Central memory CD4-positive, alpha-beta T cell (primary cell): ENCODE measurements around the gene MMP7.
"Not testable (repeated sequence)": the region's sequence is repeated elsewhere in the genome, so short reads cannot be mapped to it uniquely, and the experiment has no call there.

ENCODE experiments used
- DNase-seq: peaks from one replicate; pipeline ENCODE4 v3.0.0; 2022

MMP7 gene

GRCh38 chr11:102538932-102539331 lies 8.4 kb upstream of the MMP7 start:
- DNase-seq: no peak

DNA sequence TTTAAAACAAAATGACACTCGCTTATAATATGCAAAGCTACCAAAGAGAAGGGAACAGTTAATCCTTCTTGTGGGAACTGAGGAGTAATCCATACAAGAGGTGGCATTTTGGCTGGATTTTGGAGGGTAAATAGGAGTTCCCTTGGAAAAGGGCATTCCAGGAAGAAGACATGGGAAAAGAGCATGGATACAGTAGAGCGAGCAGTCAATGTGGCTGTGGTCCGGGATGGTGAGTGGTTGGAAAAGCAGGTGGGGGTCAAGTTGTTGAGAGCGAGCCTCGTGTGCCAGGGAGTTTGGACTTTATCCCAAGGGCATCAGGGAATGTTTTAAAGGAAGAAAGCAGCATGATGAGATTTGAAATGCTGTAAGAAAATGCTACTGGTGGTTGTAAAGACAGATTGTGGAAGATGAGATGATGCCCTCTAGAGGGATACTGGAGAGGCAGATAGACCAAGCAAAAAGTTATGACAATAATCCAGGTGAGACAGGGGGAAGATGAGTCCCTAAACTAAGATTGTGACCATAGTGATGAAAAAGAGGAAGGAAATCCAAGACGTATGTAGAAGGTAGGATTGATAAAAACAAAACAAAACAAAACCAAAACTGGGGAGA lies 3.8 kb upstream of the MMP7 start:
- DNase-seq: no peak

DNA sequence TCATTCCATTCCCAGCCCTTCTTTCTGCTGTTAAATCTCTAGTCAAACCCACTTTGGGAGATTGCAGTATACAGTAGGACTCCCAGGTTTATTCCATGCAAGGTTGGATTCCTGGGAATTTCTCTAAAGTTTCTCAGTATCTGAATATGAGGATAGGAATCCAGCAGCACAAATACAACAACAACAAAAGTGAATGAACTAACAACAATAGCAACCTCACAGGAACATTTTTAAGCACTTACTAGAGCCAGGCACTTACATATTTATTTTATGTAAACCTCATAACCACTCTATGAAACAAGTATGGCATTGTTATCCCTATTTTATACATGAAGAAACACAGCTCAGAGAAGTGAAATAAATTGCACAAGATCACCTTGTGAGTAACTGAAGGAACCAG lies 1.9 kb downstream of the MMP7 start:
- no peak for DNase-seq

- no peak for DNase-seq
These were observed 2.9 kb downstream of the MMP7 start for GRCh38 chr11:102527684-102528083.

DNA sequence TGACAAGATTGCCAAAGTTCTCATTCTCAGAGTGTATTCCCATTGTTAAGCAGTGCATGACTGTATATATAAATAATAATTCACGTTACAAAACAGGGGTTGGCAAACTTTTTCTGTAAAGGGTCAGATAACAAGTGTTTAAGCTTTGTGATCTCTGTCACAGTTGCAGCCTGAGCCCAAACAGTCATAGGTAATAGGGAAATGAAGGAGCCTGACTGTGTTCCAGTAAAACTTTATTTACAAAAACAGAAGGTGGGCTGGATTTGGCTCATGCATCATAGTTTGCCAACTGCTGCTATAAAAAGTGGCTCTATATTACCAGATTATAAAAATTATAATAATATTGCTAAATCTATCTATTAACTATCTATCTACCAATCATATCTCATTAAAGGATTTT lies 3.5 kb downstream of the MMP7 start:
- DNase-seq: no peak

DNA sequence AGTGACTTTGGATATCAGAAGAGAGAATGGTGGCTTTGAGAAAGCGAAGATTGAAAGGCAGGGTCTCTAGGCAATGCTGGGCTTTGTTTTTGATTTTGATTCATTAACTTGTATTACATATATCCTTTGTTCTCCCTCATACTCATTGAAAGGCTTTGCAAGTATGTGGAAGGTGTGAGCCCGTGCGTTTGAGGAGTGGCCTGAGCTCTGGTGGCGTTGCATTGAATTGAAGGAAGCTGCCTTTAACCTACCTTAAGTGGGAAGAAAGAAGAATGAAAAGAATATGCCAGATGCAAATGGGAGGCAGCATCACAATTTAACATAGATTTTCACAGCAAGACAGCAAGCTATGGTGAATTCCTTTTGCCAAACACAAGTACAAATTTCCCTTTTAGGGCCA lies 6.7 kb downstream of the MMP7 start:
- DNase-seq: no peak

DNA sequence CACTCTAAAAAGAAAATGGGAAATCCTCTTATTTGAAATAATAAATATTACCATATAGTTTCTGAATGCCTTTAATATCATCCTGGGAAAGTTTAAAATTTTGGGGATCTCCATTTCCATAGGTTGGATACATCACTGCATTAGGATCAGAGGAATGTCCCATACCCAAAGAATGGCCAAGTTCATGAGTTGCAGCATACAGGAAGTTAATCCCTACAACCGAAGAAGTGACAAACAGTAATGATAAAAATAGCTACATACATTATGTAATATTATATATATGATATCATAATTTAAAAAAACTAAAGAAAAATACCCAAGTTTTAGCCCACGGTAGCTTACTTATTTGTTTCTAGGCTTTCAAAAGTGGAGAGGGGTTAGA lies 7.4 kb downstream of the MMP7 start:
- DNase-seq: no peak

- no peak for DNase-seq
These were observed 8.0 kb downstream of the MMP7 start for GRCh38 chr11:102522312-102523188.

DNA sequence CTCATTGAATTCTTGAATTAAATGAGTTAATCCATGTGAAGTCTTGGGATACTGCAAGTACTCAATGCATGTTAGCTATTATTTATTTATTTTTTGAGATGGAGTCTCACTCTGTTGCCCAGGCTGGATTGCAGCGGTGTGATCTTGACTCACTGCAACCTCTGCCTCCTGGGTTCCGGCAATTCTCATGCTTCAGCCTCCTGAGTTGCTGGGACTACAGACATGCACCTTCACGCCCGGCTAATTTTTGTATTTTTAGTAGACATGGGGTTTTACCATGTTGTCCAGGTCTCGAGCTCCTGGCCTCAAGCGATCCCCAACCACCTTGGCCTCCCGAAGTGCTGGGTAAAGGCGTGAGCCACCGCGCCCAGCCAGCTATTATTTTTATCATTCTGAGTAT lies 9.4 kb downstream of the MMP7 start:
- no peak for DNase-seq

DNA sequence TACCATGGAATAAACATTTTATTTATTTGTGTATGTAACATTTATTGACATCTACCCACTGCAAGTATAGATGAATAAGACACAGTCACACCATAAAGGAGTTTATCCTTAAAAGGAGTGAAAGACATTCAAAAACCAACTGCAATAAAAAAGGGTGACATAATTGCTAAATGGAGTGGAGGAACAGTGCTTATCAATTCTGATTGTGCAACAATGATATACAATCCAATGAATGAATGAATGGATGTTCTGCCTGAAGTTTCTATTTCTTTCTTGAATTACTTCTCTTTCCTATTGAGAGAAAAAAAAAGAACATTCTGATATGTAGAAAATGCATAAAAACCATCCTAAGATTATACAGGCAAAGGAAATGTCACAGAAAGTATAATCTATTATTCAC lies 10.0 kb downstream of the MMP7 start:
- DNase-seq: no peak

DNA sequence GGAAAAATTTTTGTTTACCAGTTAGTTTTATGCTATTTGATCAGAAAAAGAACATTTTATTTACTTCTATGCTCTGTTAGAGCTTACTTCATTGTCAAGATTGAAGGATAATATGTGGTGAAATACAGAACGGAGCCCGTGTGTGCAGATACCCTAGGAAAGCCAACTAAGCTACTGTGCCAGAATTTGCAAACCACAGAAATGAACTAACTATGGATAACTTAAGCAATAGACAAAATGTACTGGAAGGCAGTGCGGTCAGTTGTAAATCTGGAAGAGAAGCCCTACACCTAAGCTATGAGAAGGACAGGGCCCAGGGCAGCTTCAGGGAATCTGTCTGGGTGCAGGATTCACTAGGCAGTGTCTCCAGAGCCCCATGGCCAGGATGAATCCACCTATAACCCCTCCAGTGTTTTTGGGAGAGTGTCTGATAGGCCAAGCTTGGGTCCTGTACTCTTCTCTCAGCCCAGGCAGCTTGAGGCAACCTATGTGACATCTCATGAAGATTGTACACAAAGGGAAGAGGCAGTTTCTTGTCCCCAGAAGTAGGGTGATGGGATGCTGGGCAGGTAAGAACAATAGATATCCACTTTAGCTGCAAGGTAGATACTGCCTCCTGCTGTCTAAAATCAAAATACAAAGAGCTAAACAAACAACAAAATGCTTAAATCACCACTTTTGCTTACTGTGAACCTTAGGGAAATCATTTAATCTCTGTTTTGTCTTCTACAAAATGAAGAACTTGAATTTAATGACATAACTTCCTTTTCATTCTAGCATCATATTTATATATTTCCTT lies 12.1 kb downstream of the MMP7 start:
- DNase-seq: no peak

GRCh38 chr11:102517670-102518069 lies 12.9 kb downstream of the MMP7 start:
- no peak for DNase-seq

GRCh38 chr11:102516179-102516578 lies 14.4 kb downstream of the MMP7 start:
- DNase-seq: no peak

- no peak for DNase-seq
These were observed 16.7 kb downstream of the MMP7 start for GRCh38 chr11:102513869-102514268.

- no peak for DNase-seq
These were observed 20.0 kb downstream of the MMP7 start for GRCh38 chr11:102510439-102511135.

DNA sequence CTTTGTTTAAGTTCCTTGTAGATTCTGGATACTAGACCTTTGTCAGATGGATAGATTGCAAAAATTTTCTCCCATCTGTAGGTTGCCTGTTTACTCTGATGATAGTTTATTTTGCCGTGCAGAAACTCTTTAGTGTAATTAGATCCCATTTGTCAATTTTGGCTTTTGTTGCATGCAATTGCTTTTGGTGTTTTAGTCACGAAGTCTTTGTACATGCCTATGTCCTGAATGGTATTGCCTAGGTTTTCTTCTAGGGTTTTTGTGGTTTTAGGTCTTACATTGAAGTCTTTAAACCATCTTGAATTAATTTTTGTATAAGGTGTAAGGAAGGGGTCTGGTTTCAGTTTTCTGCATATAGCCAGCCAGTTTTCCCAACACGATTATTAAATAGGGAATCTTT lies 27.7 kb downstream of the MMP7 start:
- not testable (repeated sequence) for DNase-seq

DNA sequence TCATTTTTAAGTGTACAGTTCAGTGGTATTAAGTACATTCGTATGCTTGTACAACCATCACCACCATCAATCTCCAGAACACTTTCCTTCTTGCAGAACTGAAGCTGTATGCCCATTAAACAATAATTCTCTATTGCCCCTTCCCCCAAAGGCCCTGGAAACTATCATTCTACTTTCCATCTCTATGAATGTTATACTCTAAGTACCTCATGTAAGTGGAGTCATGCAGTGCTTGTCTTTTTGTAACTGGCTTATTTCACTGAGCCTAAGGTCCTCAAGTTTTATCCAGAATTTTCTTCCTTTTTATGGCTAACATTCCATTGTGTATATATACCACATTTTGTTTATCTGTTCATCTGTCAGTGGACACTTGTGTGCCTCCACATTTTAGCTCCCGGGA lies 29.7 kb downstream of the MMP7 start:
- DNase-seq: no peak

GRCh38 chr11:102499931-102500330 lies 30.6 kb downstream of the MMP7 start:
- no peak for DNase-seq

DNA sequence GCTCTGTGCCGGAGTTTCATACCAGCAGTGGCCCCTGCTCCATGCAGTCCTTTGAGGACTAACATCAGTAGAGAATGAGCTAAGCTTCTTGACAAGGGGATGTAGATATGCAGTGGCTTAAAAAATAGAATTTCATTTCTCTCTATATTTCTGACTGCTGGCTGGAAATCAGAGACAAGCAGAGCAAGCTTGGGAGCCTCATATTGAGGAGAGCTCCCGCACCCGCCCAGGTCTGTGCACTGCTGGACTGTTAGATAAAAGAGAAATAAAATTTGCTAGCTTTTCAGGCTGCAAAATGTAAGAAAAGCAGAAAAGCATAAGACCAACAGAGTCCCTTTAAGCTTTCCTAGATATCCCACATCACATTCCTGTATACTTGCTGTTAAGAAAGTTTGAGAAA lies 31.4 kb downstream of the MMP7 start:
- DNase-seq: no peak

DNA sequence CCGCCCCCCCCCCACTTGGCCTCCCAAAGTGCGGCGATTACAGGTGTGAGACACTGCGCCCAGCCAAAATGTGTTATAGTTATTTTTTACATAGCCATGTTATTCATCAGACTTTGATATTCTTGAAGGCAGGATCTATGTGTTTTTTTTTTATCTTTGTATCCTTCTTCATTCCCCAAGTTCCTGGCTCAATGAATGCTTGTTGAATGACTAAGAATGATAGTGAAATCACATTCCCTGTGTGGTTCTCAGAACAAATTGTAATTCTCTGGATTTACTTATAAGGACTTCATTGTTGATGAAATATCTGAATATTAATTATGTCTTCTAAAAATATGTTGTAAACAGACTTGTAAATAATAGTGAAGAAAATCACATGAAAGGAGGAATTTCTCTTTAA lies 33.5 kb downstream of the MMP7 start:
- DNase-seq: no peak

DNA sequence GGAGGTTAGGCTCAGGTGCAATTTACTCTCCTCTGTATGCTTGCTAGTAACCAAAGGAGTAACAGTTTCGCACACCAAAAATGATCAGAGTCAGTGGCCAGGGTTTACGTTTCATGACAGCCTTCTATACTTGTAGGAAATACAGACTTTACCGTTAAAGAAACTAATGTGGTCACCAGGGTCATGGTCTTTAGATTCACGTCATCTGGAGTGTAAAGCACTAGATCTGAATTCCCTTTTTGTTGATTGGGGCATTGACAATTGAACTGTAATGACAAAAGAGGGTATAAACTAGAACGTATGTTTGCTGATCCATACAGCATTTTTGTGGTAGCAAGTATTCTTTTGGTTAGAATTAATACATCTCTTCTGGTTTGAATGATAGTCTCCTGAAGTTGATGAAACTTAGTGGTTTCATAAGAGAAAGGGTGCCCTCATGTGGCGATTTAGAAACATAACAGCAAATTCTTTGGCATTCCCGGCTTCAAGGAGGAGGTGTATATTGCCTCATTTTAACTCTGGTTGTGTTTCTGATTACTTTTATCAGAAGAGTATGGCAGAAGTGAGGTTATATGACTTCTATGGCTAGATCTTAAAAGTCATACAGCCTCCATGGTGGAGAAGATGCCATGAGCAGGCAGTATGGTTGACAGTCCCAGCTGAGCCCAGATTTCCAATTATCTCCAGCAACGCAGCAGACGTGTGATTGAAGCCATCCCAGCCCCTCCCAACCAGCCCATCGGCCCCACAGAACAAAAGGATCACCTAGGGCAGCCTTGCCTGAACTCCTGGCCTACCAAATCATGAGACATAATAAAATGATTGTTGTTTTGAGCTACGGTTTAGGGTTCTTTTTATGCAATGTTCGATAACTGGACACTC lies 35.1 kb downstream of the MMP7 start:
- peak; percentile 71 for DNase-seq

DNA sequence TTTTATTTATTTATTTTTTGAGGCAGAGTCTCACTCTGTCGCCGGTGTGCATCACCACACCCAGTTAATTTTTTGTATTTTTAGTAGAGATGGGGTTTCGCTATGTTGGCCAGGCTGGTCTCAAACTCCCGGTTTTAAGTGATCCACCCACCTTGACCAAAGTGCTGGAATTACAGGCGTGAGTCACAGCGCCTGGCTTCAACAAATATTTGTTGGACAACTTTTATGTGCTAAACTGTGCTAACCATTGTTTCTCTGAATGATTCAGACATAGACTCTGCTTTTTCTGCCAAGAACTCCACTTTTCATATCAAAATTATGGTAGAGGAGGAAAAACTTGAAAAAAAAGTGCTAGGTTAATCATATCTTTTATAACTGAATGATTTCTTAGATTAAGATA lies 36.3 kb downstream of the MMP7 start:
- DNase-seq: no peak
